ENCODE data around the gene UMAD1.
A peak's percentile ranks its signal among the peaks of the same experiment; 100 is the strongest.
"Not testable (repeated sequence)": the region's sequence is repeated elsewhere in the genome, so short reads cannot be mapped to it uniquely, and the experiment has no call there.

The UMAD1 gene

DNA sequence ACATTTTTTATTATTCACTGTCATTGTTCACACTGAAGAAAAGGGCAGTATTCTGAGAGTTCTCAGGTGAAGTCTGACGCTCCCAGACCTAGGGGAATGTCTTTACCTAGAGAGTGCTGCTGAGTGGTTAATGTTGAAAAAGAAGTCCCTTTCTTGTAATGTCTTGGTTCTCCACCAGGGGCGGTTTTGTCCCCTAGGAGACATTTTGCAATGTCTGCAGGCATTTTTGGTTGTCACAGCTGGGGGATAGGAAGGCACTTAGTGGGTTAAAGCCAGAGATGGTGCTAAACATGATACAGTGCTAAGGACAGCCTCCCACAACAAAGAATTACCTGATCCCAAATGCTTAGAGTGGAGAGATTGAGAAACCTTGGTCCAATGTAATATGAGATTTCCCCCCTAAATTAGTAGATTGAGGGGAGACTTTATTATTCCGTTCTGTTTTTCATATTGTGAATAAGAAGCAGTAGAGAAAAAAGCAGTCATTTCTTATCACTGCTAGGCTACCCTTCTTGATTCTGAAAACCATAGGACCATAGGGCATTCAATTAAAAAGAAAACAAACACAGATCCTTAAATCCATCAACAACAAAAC, 13.1 kb downstream of the UMAD1 start:
- peak; percentile 54 for DNase-seq

DNA sequence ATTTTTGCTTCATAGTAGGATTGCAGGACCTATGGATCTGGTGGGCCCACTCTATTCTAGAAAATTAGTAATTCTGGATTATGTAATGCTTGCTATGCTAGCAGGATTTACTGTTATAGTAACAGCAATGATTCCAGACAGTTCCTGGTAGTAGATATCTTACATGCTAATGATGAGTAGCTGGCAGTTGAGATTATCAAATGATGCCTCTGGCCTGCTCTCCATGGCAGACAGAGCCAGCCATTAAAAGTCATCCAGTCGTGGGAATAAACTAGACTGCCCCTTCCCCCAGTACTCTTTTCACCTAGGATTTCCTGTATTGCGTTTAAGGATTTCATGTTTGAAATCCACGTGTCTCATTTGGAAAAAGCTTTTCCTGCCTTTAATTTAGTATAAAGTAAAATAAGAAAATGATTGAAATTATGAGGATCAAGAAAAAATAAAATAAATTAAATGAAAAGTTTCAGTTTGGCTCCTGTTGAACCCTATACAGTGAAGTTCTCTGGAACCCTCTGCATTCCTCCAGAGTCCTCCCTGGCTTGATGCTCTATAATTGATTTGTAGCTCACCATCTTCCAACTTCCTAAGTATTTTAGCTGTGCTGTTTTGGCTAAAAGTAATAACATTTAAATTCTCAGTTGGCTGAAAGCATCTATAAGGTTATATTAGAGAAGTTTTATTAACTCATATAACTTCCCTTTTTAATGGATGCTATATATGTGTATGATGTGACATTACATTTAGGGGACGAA, 14.6 kb downstream of the UMAD1 start:
- no peak for DNase-seq

DNA sequence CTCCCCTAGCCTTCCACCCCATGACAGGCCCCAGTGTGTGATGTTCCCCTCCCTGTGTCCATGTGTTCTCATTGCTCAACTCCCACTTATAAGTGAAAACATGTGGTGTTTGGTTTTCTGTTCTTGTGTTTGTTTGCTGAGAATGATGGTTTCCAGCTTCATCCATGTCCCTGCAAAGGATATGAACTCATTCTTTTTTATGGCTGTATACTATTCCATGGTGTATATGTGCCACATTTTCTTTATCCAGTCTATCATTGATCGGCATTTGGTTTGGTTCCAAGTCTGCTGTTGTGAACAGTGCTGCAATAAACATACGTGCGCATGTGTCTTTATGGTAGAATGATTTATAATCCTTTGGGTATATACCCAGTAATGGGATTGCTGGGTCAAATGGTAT, 15.9 kb downstream of the UMAD1 start:
- DNase-seq: not testable (repeated sequence)

DNA sequence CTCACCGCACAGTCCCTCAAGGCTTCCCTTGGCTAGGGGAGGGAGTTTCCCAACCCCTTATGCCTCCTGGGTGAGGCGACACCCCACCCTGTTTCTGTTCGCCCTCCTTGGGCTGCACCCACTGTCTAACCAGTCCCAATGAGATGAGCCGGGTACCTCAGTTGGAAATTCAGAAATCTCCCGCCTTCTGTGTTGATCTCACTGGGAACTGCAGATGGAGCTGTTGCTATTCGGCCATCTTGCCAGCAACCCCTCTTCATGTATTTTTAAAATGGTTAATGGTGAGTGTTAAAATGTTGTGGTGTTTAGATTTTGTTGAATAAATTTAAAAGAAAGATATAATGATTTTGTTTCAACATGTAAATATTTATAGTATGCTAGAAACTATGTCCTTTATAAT, 22.0 kb downstream of the UMAD1 start:
- DNase-seq: no peak

DNA sequence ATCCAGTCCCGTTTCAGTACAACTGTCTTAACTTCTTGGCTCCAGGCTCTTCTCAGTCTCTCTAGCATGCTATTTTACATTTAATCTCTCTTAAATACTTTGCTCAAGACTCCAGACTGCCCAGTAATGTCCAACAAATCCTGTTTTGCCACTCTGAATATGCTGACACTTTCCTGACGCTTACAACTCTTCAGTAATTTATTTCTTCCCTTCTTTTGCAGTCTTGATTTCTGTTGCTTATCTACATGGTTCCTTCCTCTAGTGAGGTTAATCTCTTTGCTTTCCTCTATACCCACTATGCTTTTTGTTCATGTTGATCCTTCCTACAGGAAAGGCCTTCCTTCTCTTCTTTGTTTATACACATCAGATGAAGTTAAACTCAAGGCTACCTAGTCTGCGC, 23.7 kb downstream of the UMAD1 start:
- no peak for DNase-seq

DNA sequence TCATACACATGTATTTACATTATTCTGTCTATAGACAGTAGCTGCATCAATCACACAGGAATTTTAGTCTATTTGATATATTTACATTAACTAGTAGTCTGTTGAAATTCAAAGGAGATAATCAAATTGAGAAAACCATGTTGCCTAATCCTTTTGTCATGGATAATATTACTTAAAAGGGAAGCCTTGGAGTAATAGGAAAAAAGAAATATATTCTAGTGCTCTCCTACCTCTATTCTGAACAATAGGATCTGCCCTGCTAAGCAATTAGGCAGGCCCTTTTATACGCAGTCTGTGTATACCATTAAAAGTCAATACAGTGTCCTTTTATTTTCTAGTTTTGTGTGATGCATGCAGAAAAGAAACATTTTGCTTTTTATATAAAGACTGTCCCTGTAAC, 24.5 kb downstream of the UMAD1 start:
- DNase-seq: no peak

DNA sequence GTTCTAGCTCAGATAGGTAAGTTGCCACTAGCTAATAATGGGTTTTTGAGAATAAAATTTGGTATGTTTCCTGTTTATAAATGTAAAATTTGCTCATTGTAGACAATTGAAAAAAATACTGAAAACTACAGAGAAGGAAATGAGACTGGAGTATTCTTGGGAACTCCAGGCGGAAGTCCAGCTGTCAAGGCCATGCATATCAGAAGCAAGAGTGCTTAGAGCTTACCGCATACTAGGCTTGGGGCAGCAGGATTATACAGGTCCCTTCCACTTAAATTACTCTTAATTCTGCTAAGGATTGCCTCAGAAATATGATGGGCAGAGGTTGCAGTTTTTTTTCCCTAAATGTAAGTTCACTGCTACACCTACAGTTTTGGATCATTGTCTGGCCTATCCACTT, 26.6 kb downstream of the UMAD1 start:
- DNase-seq: no peak

DNA sequence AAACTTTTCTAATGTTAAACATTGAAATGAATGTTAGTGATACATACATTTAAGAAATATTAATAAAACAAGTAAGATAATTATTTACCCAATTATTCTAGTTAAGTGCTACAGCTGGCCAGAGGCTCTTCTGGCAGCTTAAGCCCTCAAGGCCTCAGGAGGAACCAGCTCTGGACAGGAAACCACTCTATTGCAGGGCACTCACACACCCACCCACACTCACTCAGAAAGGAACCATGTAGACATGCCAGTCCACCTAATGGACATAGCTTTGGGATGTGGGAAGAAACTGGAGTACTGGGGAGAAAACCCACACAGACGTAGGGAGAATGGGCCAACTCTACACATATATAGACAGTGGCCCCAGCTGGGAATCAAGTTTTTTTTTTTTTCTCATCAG, 28.2 kb downstream of the UMAD1 start:
- DNase-seq: no peak

DNA sequence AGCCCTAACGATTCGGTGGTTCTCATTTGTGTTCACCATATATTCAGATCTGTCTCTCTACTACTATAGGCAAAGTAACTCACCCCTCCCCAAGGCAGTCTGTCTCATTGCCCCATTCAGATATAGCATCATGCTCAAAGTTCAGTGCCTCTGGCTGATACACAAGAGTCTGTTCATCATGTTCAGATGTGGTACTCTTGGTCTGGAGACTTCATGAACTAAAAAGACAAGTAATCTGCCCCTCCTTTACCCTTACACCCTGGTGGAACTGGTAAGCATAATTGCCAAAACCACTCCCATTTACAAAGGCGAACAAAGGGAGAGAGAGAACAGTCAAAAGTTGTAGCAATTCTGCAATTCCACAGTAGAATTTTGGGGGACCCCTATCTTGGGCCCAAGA, 29.9 kb downstream of the UMAD1 start:
- DNase-seq: no peak

DNA sequence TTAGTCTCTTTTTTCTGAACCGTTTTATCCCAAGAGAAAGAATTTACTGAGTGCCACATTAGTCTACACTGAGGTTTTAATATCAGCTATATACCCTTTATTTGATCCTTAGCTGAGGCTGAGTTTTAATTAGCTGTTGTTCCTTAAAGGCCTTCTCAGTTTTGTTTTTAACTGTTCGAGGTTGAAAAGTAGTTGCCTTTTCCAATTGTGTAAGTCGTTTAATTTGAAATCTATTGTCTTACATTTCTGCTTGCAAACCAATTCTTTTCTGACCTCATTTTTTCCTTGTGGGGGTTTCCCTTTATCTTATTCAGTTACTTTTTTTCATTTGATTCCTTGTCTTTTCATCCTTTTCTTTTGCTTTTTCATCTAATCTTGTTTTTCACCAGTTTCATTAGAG, 30.8 kb downstream of the UMAD1 start:
- DNase-seq: no peak

DNA sequence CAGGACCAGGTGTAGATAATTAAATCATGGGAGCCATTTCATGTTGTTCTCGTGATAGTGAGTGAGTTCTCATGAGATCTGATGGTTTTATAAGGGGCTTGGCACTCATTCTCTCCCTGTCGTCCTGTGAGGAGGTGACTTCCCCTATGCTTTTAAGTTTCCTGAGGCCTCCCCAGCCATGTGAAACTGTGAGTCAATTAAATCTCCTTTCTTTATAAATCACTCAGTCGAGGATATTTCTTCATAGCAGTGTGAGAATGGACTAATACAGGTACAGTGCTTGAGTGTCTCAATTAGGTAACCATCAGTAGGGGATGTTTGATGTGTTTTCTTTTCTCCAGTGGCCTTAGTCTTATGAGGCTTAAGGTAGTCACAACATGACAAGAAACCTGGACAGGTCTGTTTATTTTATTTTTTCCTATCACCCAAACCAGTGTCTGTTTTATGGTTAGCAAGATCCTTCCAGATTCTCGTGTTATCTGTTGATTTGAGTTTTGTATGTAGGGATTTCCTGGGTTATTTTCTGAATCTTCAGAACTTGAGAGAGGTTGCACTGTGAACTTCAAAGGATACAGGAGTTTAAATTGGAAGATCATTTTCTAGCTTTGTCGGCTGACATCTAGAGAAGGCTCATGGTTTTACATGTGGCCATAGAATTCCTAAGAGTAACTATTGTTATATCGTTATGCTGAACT, 32.1 kb downstream of the UMAD1 start:
- no peak for DNase-seq

DNA sequence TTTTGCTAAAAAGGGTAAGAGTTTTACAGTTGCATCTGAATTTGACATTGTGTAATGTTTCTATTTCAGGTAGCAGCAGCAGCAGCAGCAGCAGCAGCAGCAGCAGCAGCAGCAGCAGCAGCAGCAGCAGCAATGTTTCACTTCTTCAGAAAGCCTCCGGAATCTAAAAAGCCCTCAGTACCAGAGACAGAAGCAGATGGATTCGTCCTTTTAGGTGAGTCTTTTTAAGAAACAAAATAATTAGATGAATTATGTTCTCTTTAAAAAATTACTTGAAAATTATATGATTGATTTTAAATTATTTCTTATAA, 32.6 kb downstream of the UMAD1 start:
- DNase-seq: no peak

DNA sequence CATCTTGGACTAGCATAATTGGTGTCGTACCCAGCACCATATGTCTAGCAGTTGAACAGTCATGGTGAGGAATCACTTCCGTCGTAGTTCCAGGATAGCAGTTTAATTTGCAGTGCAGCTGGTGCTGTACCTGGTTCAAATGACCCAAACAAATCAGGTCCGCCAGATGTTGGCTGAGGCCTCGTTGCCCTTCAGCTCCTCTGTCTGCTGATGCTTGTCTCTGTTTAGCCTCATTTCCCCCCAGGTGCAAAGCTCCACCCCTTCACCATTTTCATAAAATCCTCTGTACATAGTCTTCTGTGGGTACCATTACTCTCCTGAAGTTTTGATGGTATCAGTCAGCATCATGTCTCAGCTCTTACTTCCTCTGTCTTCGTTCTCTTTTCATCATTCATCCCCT, 35.1 kb downstream of the UMAD1 start:
- DNase-seq: no peak

DNA sequence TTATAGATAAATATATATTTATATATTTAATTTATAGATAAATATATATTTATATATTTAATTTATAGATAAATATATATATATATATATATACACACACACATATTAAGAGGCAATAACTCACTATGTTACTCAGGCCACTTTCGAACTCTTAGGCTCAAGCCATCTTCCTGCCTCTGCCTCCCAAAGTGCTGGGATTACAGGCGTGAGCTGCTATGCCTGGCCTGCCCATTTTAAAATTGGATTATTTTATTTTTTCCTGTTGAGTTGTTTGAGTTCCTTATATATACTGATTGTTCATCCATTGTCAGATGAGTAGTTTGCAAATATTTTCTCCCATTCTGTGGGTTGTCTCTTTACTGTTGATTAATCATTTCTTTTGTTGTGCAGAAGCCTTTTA, 39.1 kb downstream of the UMAD1 start:
- DNase-seq: not testable (repeated sequence)

DNA sequence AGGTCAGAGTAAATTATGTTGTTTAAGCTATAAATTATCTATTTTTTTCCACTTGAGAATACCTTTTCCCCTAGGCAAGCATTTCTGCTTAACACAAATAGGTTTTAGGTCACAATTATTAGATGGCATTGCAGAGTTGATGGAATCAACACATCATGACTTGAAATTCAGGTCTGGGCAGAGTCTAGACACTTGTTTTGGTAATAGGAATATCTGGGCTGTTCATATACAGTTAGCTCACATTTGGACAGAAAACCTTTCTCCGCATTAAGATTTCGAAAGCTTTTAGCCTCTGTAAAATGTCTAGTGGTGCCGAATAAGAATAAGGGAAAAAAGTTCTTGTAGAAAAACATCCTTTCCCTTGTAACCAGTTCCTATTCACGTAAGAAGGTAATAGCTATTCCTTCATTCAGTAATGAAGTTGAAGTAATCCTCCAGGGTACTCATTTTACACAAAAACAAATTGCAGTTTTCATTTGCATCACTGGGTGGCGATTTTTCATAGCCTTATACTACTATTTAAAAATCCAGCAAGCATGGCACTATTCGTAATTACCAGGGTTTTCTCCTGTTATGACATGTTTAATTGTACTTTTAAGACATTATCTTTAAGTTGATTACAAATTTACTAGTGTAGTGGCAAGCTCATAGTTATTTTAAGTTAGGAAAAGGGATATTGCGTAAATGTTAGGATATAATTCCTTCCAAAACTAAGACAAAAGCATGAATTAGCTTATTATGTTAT, 40.8 kb downstream of the UMAD1 start:
- peak; percentile 77 for DNase-seq

DNA sequence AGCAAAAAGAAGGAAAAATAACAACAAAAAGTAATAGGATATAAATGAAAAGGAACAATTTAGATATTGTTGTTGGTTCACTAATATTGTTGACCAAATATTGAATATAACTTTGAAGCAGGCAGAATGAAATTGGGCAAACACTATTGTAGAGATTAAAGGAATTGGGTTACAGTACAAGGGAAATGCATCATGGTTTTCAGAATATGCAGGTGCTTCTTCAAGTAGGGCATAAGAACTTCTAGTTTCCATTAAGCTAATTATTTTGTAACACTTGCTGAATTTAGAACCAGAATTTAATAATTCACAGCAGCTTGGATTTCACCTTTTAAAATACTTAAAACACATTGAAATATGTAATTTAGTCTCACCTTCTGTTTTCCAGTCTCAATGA, 41.4 kb downstream of the UMAD1 start:
- no peak for DNase-seq

DNA sequence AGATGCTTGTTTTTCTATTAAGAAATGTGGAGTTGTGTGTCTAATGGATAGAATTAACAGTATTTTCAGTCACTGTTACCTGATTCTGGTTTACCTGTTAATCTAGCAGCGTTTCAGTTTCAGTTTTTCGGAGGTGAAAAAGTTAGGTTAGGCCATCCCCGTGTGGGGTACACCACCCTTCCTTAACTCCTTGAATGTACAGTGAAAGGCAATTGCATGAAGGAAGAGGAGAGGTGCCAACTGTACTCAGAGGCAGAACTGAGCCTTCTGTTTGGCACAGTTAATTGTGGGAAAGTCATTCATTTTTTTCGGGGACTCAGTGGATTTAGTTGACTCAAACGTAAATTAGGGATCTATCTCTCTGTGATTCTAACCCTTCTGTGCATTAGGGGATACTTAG, 42.3 kb downstream of the UMAD1 start:
- no peak for DNase-seq

DNA sequence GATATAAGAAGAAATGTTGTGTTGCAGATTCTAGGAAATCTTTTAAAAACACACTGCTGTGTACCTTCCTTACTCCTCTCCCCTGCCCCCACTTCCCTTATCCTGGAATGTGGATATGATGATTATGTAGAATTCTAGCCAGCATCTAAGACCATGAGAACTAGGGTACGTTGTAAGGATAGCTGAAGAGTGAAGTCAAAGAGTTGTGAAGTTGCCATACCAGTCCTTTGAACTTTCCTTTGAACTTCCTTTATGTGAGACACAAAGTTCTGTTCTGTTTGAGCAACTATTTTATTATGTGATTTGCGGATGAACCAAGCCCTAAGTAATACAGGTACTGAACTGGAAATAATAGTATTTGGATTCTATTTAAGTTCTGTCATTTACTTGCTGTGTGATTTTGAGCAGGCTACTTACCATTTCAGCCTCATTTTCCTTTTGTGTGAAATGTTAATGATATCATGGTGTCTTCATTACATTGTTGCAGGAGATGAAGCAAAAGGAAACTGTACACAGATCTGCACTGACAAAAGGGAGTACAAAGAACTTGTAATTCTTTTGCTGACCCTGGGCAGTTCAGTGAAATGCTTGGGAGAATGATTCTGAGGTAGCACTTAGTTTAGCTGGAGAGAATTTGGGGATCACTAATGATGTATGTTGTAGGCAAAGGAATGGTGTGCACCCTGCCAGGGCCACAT, 46.4 kb downstream of the UMAD1 start:
- no peak for DNase-seq

DNA sequence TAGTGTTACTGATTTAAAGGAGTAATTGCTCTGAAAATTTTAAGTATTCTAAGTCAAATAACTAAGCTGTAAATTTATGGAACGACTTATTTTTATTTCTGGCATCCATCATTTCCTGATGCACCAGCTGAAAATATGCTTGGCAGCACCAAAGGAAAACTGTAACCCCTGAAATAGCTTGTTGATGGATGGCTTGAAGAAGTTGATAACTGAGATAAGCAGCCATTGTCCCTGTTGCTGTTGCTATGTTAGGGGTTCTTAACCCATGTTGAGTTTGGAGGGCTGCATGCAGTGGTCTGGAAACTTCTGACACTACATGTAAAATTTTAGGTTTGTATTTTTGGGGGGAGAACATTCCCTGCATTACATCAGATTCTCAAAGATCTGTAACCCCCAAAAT, 47.2 kb downstream of the UMAD1 start:
- DNase-seq: no peak

DNA sequence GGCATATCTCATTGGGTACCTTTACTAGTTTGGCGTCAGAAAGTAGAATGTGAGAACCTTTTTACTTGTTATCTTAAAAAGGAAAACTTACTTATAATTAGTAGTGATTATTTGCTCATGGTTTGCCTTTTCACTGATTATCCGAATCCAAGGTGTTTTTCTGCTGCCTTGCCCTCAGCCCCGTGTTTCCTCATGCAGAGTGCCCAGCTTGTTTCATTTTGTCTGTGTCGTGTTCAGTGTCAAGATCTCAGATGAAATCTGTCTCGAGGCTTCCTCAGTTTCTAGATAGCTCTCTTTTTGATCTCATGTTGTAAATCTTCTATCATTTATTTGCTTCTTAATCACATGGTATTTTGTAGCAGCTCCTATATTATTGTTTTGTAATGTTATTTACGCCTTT, 47.8 kb downstream of the UMAD1 start:
- DNase-seq: no peak

DNA sequence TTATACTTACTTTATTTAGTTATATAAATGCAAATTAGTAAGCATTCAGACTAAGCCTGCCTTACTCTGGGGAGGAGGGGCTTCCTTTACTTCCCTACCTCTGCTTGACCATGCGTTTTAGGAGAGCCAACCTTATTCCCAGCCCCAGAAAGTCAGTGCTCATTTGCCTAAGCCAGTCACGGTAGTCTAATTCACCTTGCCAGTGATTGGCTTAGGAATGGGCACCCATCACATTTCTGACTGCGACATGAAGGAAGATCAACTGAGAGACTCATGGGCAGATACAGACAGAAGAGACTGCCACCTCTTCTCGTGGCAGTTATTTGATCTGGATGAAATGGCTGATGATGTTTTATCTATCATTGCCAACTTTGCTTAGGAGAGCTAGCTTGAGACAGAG, 48.4 kb downstream of the UMAD1 start:
- DNase-seq: no peak

DNA sequence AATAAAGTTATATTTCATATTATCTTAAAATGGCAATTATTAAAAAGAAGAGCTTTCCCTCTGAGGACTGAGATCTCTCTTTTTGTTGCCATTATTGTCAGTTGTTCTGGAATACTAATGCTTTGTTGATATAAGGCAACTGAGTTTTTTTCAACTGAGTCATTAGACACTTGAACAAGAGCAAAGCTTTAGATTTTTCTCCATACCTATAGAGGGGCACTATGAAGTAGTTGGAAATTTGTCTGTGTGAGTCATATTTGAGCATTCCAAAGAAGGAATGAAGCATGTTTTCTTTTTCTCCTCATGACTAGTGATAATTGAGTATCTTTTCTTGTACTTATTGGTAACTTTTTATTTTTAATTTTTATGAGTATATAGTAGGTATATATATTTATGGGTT, 53.3 kb downstream of the UMAD1 start:
- no peak for DNase-seq

DNA sequence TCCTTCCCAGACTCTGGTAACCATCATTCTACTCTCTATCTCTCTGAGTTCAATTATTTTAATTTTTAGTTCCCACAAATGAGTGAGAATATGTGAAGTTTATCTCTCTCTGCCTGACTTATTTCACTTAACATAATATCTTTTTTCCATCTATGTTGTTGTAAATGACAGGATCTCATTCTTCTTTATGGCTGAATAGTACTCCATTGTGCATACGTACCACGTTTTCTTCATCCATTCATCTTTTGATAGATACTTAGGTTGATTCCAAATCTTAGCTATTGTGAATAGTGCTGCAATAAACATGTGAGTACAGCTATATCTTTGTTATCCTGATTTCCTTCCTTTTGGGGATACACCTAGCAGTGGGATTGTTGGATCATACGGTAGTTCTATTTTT, 54.0 kb downstream of the UMAD1 start:
- DNase-seq: no peak
